ENCODE data around the gene GNG14. TPM values are rescaled to one million over a fixed set of nuclear protein-coding genes. Genes with fewer than 3 reads are reported as not detected.

Gene GNG14
- total and polyA plus RNA-seq, 2 of the 4 experiments (the other 2 are of a cell fraction), result not detected

- no peaks in the 10 kb centered on the region for H3K9me3 ChIP-seq (ENCODE audit: control insufficient read depth, insufficient read depth, low read length)
- H4K5ac ChIP-seq (ENCODE audit: low read depth, low read length), result no peak overlapping the region
- no peak overlapping the region for H4K91ac ChIP-seq (ENCODE audit: insufficient read depth, low read depth, low read length)
- H2BK20ac ChIP-seq (ENCODE audit: low read depth, low read length), result no peak overlapping the region
- ATAC-seq (ENCODE audit: low read depth) (no peak), DNase-seq (no peak)
- no peak overlapping the region for H2BK120ac ChIP-seq (ENCODE audit: low read depth, low read length)
- intact Hi-C loops (cut with micrococcal nuclease) (no loop called here), dilution Hi-C loops (cut with HindIII; ENCODE audit: low sequenced_read_pairs, unreplicated experiment) (no loop called here), in situ Hi-C loops (cut with MboI; ENCODE audit: low sequenced_read_pairs) (no loop called here)
- H3K36me3 ChIP-seq (ENCODE audit: control insufficient read depth, insufficient read depth, low read length), result peaks cover 36% of the 10 kb centered on the region
- no peak overlapping the region for H3K27ac ChIP-seq (ENCODE audit: insufficient read depth, low read length)
- no peak overlapping the region for H2AK9ac ChIP-seq (replicated peaks; ENCODE audit: low read depth, low read length, poor library complexity)
- no peak overlapping the region for H3K4me3 ChIP-seq (ENCODE audit: insufficient read depth, low read depth, low read length)
- no peak overlapping the region for H3K18ac ChIP-seq (ENCODE audit: low read depth, low read length)
- POLR2A ChIA-PET (ENCODE audit: unreplicated experiment), result no interaction called here
- CTCF ChIA-PET, result no interaction called here
- H3K27me3 ChIP-seq (ENCODE audit: control insufficient read depth, insufficient read depth, low read length), result no peaks in the 10 kb centered on the region
- no peak overlapping the region for H2BK15ac ChIP-seq (ENCODE audit: low read depth, low read length)
- no CpG with 5 or more reads among the region's 3 CpGs for WGBS, 2 experiments (ENCODE audit: extremely low coverage in 2 of 2, insufficient read length in 1 of 2)
- no peak overlapping the region for H4K8ac ChIP-seq (ENCODE audit: low read depth in 2 of 2, low read length in 2 of 2)
- TF ChIP-seq MAFK (IDR thresholded peaks at IDR 0.05; ENCODE audit: low read depth, low read length) (no peak), BHLHE40 (IDR thresholded peaks at IDR 0.05; ENCODE audit: low read depth, low read length) (no peak), POLR2A (IDR thresholded peaks at IDR 0.05; ENCODE audit: low read depth, low read length) (no peak), CHD1 (IDR thresholded peaks at IDR 0.05; ENCODE audit: low read depth, low read length) (no peak), RFX5 (IDR thresholded peaks at IDR 0.05; ENCODE audit: low read depth, low read length) (no peak)
- TF ChIP-seq, protein P1, sequence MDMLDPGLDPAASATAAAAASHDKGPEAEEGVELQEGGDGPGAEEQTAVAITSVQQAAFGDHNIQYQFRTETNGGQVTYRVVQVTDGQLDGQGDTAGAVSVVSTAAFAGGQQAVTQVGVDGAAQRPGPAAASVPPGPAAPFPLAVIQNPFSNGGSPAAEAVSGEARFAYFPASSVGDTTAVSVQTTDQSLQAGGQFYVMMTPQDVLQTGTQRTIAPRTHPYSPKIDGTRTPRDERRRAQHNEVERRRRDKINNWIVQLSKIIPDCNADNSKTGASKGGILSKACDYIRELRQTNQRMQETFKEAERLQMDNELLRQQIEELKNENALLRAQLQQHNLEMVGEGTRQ (IDR thresholded peaks at IDR 0.05; ENCODE audit: low read depth, low read length), result no peak
- H3K79me1 ChIP-seq (ENCODE audit: low read depth in 1 of 2, low read length in 2 of 2), result peaks cover 4 to 41% of the 10 kb centered on the region in 2 experiments; a peak in 3 of 4 replicates
- no peak overlapping the region for H2AK5ac ChIP-seq (ENCODE audit: low read depth, low read length)
- no peak overlapping the region for H3K4me2 ChIP-seq (ENCODE audit: low read depth, low read length)
- no peak overlapping the region for H3K56ac ChIP-seq (ENCODE audit: extremely low read depth, insufficient read depth, low read length)
- H2BK5ac ChIP-seq (ENCODE audit: low read depth, low read length, poor library complexity, severe bottlenecking), result no peak overlapping the region
- no peak overlapping the region for H3K23ac ChIP-seq (ENCODE audit: low read depth, low read length)
- no TSS peak for BruUV-seq (replicated peaks)
- H3K4ac ChIP-seq (ENCODE audit: low read depth, low read length), result no peak overlapping the region
- peaks cover 39% of the 10 kb centered on the region for H4K20me1 ChIP-seq (ENCODE audit: insufficient read depth, low read length)
- no peak overlapping the region for H2AFZ ChIP-seq (replicated peaks; ENCODE audit: low read length, poor library complexity)
- H3K14ac ChIP-seq (replicated peaks; ENCODE audit: low read depth, low read length), result no peak overlapping the region
- H3K4me1 ChIP-seq (ENCODE audit: control insufficient read depth, insufficient read depth, low read length), result peaks cover 4% of the 10 kb centered on the region
- peaks cover 4% of the 10 kb centered on the region; the same call in 1 of the 2 replicates for H3K9me1 ChIP-seq (ENCODE audit: insufficient read depth, low read length)
- H3K9ac ChIP-seq (ENCODE audit: low read depth, low read length), result no peak overlapping the region
Observed at GRCh38 chr19:12730064-12730463, 42.3 kb downstream of the GNG14 start.

Data from IMR-90 (cell line).